ENCODE data around the gene CPM. TPM values are rescaled to one million over a fixed set of nuclear protein-coding genes. Genes with fewer than 3 reads are reported as not detected.
A peak's percentile ranks its signal among the peaks of the same experiment; 100 is the strongest.

Gene CPM
- total RNA-seq, 1 donor from 2014 or later = not detected

DNA sequence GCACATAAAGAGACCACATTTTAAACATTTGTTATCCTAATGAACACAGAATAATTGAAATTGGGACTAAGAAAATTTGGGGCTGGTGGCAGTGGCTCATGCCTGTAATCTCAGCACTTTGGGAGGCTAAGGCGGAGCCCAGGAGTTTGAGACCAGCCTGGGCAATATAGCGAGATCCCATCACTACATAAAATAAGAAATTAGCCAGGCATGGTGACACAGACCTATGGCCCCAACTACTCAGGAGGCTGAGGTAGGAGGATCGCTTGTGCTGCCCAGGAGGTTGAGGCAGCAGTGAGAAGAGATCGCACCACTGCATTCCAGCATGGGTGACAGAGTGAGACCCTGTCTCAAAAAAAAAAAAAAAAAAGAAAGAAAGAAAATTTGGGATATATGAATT is 59.7 kb downstream of the CPM start:
- Mint-ChIP-seq H3K36me3 (ENCODE audit: low read depth) (no peaks in the 10 kb centered on the region), H3K27ac (ENCODE audit: unreplicated experiment) (no peak overlapping the region), H3K9me3 (peaks cover under 1% of the 10 kb centered on the region), H3K4me3 (no peak overlapping the region), H3K4me1 (peaks cover 11% of the 10 kb centered on the region), H3K27me3 (ENCODE audit: low read depth) (no peaks in the 10 kb centered on the region)
- DNase-seq (ENCODE audit: low read depth, low spot score) = no peak
- TF ChIP-seq CTCF (conservative IDR thresholded peaks at IDR 0.05) = no peak

DNA sequence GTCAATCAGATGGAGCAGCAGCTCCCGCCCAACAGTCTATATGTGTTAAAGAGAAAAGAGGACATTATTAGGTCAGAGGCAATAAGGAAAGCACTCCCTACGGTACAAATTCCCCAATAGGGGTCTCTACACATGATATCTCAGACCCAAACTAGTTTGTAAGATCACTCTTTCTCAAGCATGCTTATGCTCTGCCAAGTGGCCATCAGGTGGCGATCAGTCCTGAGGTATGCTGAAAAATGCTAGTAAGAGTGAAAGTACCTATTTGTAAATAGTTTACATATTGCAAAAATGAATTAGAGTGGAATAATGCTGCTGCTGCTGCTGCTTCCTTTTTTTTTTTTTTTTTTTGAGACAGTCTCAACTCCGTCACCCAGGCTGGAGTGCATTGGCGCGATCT is 61.0 kb downstream of the CPM start:
- Mint-ChIP-seq H3K27ac (ENCODE audit: unreplicated experiment) (no peak overlapping the region), H3K9me3 (no peaks in the 10 kb centered on the region), H3K4me1 (peaks cover 8% of the 10 kb centered on the region), H3K4me3 (no peak overlapping the region), H3K27me3 (ENCODE audit: low read depth) (no peaks in the 10 kb centered on the region), H3K36me3 (ENCODE audit: low read depth) (no peaks in the 10 kb centered on the region)
- peak; percentile 45 for TF ChIP-seq CTCF (conservative IDR thresholded peaks at IDR 0.05)
- DNase-seq (ENCODE audit: low read depth, low spot score) = no peak

GRCh38 chr12:68871396-68871795 is 61.6 kb downstream of the CPM start:
- Mint-ChIP-seq H3K27me3 (ENCODE audit: low read depth) (no peaks in the 10 kb centered on the region), H3K36me3 (ENCODE audit: low read depth) (no peaks in the 10 kb centered on the region), H3K4me3 (no peak overlapping the region), H3K4me1 (peaks cover 3% of the 10 kb centered on the region), H3K9me3 (no peaks in the 10 kb centered on the region), H3K27ac (ENCODE audit: unreplicated experiment) (no peak overlapping the region)
- DNase-seq (ENCODE audit: low read depth, low spot score) = no peak
- TF ChIP-seq CTCF (conservative IDR thresholded peaks at IDR 0.05) = no peak

GRCh38 chr12:68870443-68870842 is 62.5 kb downstream of the CPM start:
- no peaks in the 10 kb centered on the region for H3K9me3 Mint-ChIP-seq
- no peak for TF ChIP-seq CTCF (conservative IDR thresholded peaks at IDR 0.05)
- H3K4me3 Mint-ChIP-seq = no peak overlapping the region
- no peak for DNase-seq (ENCODE audit: low read depth, low spot score)
- no peaks in the 10 kb centered on the region for H3K27me3 Mint-ChIP-seq (ENCODE audit: low read depth)
- no peak overlapping the region for H3K27ac Mint-ChIP-seq (ENCODE audit: unreplicated experiment)
- no peaks in the 10 kb centered on the region for H3K4me1 Mint-ChIP-seq
- H3K36me3 Mint-ChIP-seq (ENCODE audit: low read depth) = no peaks in the 10 kb centered on the region

DNA sequence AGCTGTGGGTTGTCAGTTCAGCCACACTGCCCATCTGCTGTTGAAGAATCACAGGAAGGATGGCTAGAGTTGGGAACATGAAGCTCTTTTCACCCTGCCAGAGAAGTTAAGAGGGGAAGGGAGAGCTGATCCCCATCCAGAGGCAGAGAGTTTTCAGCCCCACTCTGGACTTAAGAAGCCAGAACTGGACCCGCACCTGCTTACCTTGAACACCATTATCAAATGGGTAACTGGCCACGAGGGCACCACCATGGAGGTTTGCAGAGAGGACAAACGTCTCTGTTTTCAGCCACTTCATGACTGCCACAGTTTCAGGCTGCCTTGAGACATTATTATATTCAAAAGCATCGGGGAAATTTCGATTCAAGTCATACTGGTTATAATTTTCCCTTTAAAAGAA is 63.0 kb downstream of the CPM start:
- TF ChIP-seq CTCF (conservative IDR thresholded peaks at IDR 0.05) = no peak
- H3K9me3 Mint-ChIP-seq = no peaks in the 10 kb centered on the region
- no peaks in the 10 kb centered on the region for H3K27me3 Mint-ChIP-seq (ENCODE audit: low read depth)
- DNase-seq (ENCODE audit: low read depth, low spot score) = no peak
- no peak overlapping the region for H3K27ac Mint-ChIP-seq (ENCODE audit: unreplicated experiment)
- H3K36me3 Mint-ChIP-seq (ENCODE audit: low read depth) = no peaks in the 10 kb centered on the region
- no peaks in the 10 kb centered on the region for H3K4me1 Mint-ChIP-seq
- H3K4me3 Mint-ChIP-seq = no peak overlapping the region

All from neural crest cell (in vitro differentiated cells).